Vagina (tissue), 2 donors: ENCODE data around the gene ZGPAT. TPM values are rescaled to one million over a fixed set of nuclear protein-coding genes. Genes with fewer than 3 reads are reported as not detected.

ENCODE experiments used
- DNase-seq, 2 donors: peaks; one replicate each; pipeline ENCODE4 v3.0.0-alpha.2; 2017; ENCODE audit errors: extremely low spot score in 2 of 2
- H3K27ac ChIP-seq: fragments of 200-600 bp; sonication (generic); one replicate; pipeline ENCODE4 v1.5.1; 2019
- H3K27me3 ChIP-seq: fragments of 200-600 bp; sonication (generic); one replicate; pipeline ENCODE4 v1.5.1; 2019
- H3K36me3 ChIP-seq, 2 donors: fragments of 200-600 bp; sonication (generic); one replicate each; pipeline ENCODE4 v1.5.1; 2017 to 2019
- H3K4me1 ChIP-seq: fragments of 200-600 bp; sonication (generic); one replicate; pipeline ENCODE4 v1.5.1; 2019
- H3K4me3 ChIP-seq, 2 donors: fragments of 200-600 bp; sonication (generic); 1 replicate in 1 of 2; 2 replicates in 1 of 2; pipeline ENCODE4 v1.5.1; 2016 to 2019
- H3K9me3 ChIP-seq: fragments of 200-600 bp; sonication (generic); one replicate; pipeline ENCODE4 v1.5.1; 2019
- CTCF ChIP-seq, 3 experiments: fragments of 450-650 bp in 2 of 3; fragments of 200-600 bp in 1 of 3; sonication (generic) in 1 of 3; IDR thresholded peaks; one replicate each; pipeline ENCODE4 v1.5.1; 2017 to 2019; ENCODE audit warnings: antibody characterized with exemption in 3 of 3, mild to moderate bottlenecking in 2 of 3, moderate library complexity in 2 of 3
- POLR2A ChIP-seq, 2 donors: fragments of 450-650 bp; IDR thresholded peaks; one replicate each; pipeline ENCODE4 v1.6.1; 2017; ENCODE audit warnings: antibody characterized with exemption in 2 of 2, mild to moderate bottlenecking in 2 of 2, moderate library complexity in 2 of 2
- POLR2AphosphoS5 ChIP-seq, 2 donors: sonication (generic); formaldehyde crosslinking; IDR thresholded peaks; one replicate each; pipeline ENCODE4 v1.9.0; 2017; ENCODE audit warnings: antibody characterized with exemption in 2 of 2, mild to moderate bottlenecking in 2 of 2, low read depth in 1 of 2; ENCODE audit not compliant: insufficient read depth in 1 of 2
- intact Hi-C: fragments of 100-400 bp; cut with DNase I; formaldehyde crosslinking; loops from one replicate; pipeline ENCODE4 v1.15.1; 2023
- total RNA-seq: library from RNA; depleted of rRNA; stranded (reverse); fragments of >200 nt; gene quantifications from one replicate; pipeline ENCODE4 v1.2.3, GENCODE V29; 2016

Gene ZGPAT
- total RNA-seq, 1 donor from 2014 or later = 30.4 TPM

GRCh38 chr20:63681609-63682142 lies 26.2 kb upstream of the ZGPAT start:
- Histone ChIP-seq H3K27me3 (no peaks in the 10 kb centered on the region), H3K4me3 (no peak overlapping the region), H3K4me1 (peaks cover 36% of the 10 kb centered on the region), H3K9me3 (no peaks in the 10 kb centered on the region), H3K36me3 (peaks cover 0 to 11% of the 10 kb centered on the region in 2 donors), H3K27ac (peak overlapping the region; percentile 88)
- TF ChIP-seq POLR2A (IDR thresholded peaks at IDR 0.05) (no peak), CTCF (IDR thresholded peaks at IDR 0.05) (no peak), POLR2AphosphoS5 (IDR thresholded peaks at IDR 0.05; ENCODE audit: insufficient read depth in 1 of 2, low read depth in 1 of 2) (no peak)
- intact Hi-C loops = no loop called here
- DNase-seq = no peak

DNA sequence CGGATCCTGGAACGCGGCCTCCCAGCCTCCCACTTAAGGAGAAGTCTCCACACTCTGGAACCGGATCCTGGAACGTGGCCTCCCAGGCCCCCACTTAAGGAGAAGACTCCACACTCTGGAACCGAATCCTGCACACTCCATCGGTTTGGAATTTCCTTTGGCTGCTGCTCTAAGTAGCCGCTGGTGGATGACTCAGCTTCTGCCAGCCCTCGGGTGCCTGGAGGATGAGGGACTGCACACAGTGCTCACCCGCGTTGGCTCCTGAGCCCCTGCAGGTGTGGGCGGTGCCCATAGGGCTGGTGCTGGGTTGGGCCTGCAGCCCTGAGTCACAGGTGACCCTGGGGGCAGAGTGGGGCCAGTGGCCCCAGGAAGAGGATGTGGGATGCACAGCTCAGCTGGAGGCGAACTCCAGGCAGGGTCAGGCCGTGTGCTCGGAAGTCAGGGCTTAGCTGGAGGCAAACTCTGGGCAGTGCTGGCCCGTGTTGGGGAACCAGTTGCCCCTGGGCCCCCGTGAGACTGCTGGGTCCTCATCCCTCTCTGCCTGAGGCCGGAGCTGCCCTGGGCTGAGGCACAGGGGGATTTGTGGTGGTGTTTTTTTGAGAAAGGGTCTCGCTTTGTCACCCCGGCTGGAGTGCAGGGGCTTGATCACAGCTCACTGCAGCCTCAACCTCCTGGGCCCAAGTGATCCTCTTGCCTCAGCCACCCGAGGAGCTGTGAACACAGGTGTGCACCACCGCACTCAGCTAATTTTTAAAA lies 25.3 kb upstream of the ZGPAT start:
- H3K27me3 ChIP-seq = no peaks in the 10 kb centered on the region
- no peaks in the 10 kb centered on the region for H3K9me3 ChIP-seq
- peaks cover 0 to 11% of the 10 kb centered on the region in 2 donors for H3K36me3 ChIP-seq
- peak overlapping the region; percentile 88 for H3K27ac ChIP-seq
- no peak for DNase-seq
- peaks cover 44% of the 10 kb centered on the region for H3K4me1 ChIP-seq
- no peak overlapping the region for H3K4me3 ChIP-seq
- TF ChIP-seq POLR2AphosphoS5 (IDR thresholded peaks at IDR 0.05; ENCODE audit: insufficient read depth in 1 of 2, low read depth in 1 of 2) = peak; percentile 72 to 80
- TF ChIP-seq POLR2A (IDR thresholded peaks at IDR 0.05) = no peak
- intact Hi-C loops = no loop called here

GRCh38 chr20:63685269-63686026 lies 22.4 kb upstream of the ZGPAT start:
- intact Hi-C loops = no loop called here
- DNase-seq = no peak

GRCh38 chr20:63686094-63686491 lies 21.7 kb upstream of the ZGPAT start:
- no peak for TF ChIP-seq POLR2AphosphoS5 (IDR thresholded peaks at IDR 0.05; ENCODE audit: insufficient read depth in 1 of 2, low read depth in 1 of 2)
- TF ChIP-seq POLR2A (IDR thresholded peaks at IDR 0.05) = no peak
- TF ChIP-seq CTCF (IDR thresholded peaks at IDR 0.05) = no peak
- no peak overlapping the region for H3K4me3 ChIP-seq
- no peaks in the 10 kb centered on the region for H3K9me3 ChIP-seq
- no peaks in the 10 kb centered on the region for H3K27me3 ChIP-seq
- no peaks in the 10 kb centered on the region for H3K36me3 ChIP-seq
- peak overlapping the region; percentile 84 for H3K27ac ChIP-seq
- no peak for DNase-seq
- H3K4me1 ChIP-seq = peaks cover 49% of the 10 kb centered on the region
- intact Hi-C loops = no loop called here

More at GRCh38 chr20:63685269-63686026, 22.4 kb upstream of the ZGPAT start:
- TF ChIP-seq CTCF (IDR thresholded peaks at IDR 0.05) (no peak), POLR2A (IDR thresholded peaks at IDR 0.05) (no peak), POLR2AphosphoS5 (IDR thresholded peaks at IDR 0.05; ENCODE audit: insufficient read depth in 1 of 2, low read depth in 1 of 2) (no peak)
- H3K36me3 ChIP-seq = peaks cover 0 to under 1% of the 10 kb centered on the region in 2 donors
- H3K9me3 ChIP-seq = no peaks in the 10 kb centered on the region
- no peaks in the 10 kb centered on the region for H3K27me3 ChIP-seq
- H3K27ac ChIP-seq = peak overlapping the region; percentile 84
- no peak overlapping the region for H3K4me3 ChIP-seq
- peaks cover 50% of the 10 kb centered on the region for H3K4me1 ChIP-seq

GRCh38 chr20:63686492-63687321 lies 21.1 kb upstream of the ZGPAT start:
- intact Hi-C loops = no loop called here
- H3K27me3 ChIP-seq = no peaks in the 10 kb centered on the region
- no peak overlapping the region for H3K4me3 ChIP-seq
- H3K9me3 ChIP-seq = no peaks in the 10 kb centered on the region
- no peak for DNase-seq
- peaks cover 43% of the 10 kb centered on the region for H3K4me1 ChIP-seq
- peak; percentile 54 to 80 for TF ChIP-seq POLR2AphosphoS5 (IDR thresholded peaks at IDR 0.05; ENCODE audit: insufficient read depth in 1 of 2, low read depth in 1 of 2)
- TF ChIP-seq CTCF (IDR thresholded peaks at IDR 0.05) = no peak
- H3K36me3 ChIP-seq = no peaks in the 10 kb centered on the region
- peak overlapping the region; percentile 84 for H3K27ac ChIP-seq
